HEK293 (cell line): ENCODE measurements around the gene RFX4.

Source experiments
- CTCF ChIA-PET: fragments of 350-600 bp; formaldehyde crosslinking; extraction: SDS; loops from one replicate; lab custom pipeline; 2021; ENCODE audit warnings: antibody characterized with exemption; lab: Yijun Ruan, JAX
- POLR2A ChIA-PET: fragments of 300-600 bp; formaldehyde crosslinking; extraction: SDS; loops from one replicate; lab custom pipeline; 2020; ENCODE audit warnings: antibody characterized with exemption, inconsistent platforms; lab: Yijun Ruan, JAX
- H3K27ac ChIP-seq: fragments of 200-500 bp; sonication (Bioruptor generic); 2 replicates; pipeline ENCODE4 v1.5.1; 2014; ENCODE audit warnings: low read depth, low read length, control low read depth, inconsistent platforms; ENCODE audit errors: extremely low read depth
- H3K36me3 ChIP-seq, 2 experiments: fragments of 200-500 bp in 1 of 2; sonication (Bioruptor generic) in 1 of 2; 1 replicate in 1 of 2; 2 replicates in 1 of 2; pipeline ENCODE4 v1.5.1; 2014 to 2017; ENCODE audit warnings: inconsistent platforms in 2 of 2, low read length in 2 of 2; ENCODE audit not compliant: control insufficient read depth in 2 of 2, insufficient read depth in 1 of 2
- H3K4me1 ChIP-seq: fragments of 200-500 bp; sonication (Bioruptor generic); 2 replicates; pipeline ENCODE4 v1.5.1; 2014; ENCODE audit warnings: mild to moderate bottlenecking, low read length, inconsistent platforms; ENCODE audit not compliant: control insufficient read depth, insufficient read depth
- H3K4me3 ChIP-seq: 2 replicates; pipeline ENCODE4 v1.5.1; 2011; ENCODE audit warnings: low read depth, mild to moderate bottlenecking, control low read depth, low read length, moderate library complexity
- H3K9me3 ChIP-seq: fragments of 200-500 bp; sonication (Bioruptor generic); 2 replicates; pipeline ENCODE4 v1.5.1; 2014; ENCODE audit warnings: low read depth, low read length, inconsistent platforms; ENCODE audit not compliant: control insufficient read depth, insufficient read depth
- GLI2 ChIP-seq: fragments of 450-650 bp; formaldehyde crosslinking; IDR thresholded peaks from 2 replicates; pipeline ENCODE4; 2017; ENCODE audit warnings: missing biosample characterization, missing genetic modification characterization, low read depth, borderline replicate concordance
- GLIS1 ChIP-seq: fragments of 450-650 bp; formaldehyde crosslinking; IDR thresholded peaks from 2 replicates; pipeline ENCODE4 v1.5.1; 2016; ENCODE audit warnings: missing biosample characterization, missing genetic modification characterization
- GLIS2 ChIP-seq: fragments of 450-650 bp; formaldehyde crosslinking; IDR thresholded peaks from 2 replicates; pipeline ENCODE4 v1.5.1; 2016; ENCODE audit warnings: missing biosample characterization, missing genetic modification characterization
- PBX3 ChIP-seq: sonication (generic); formaldehyde crosslinking; IDR thresholded peaks from 2 replicates; pipeline ENCODE4 v1.8.1; 2022; ENCODE audit warnings: mild to moderate bottlenecking, moderate library complexity, missing genetic modification reagents
- PRDM4 ChIP-seq: fragments of 450-650 bp; formaldehyde crosslinking; IDR thresholded peaks from 2 replicates; pipeline ENCODE4 v1.5.1; 2017; ENCODE audit warnings: missing biosample characterization, missing genetic modification characterization
- SCRT1 ChIP-seq: fragments of 450-650 bp; formaldehyde crosslinking; IDR thresholded peaks from 2 replicates; pipeline ENCODE4 v1.5.1; 2016; ENCODE audit warnings: missing biosample characterization, missing genetic modification characterization, borderline replicate concordance
- SP7 ChIP-seq: fragments of 450-650 bp; formaldehyde crosslinking; IDR thresholded peaks from 2 replicates; pipeline ENCODE4 v1.5.1; 2016; ENCODE audit warnings: missing biosample characterization, missing genetic modification characterization
- ZBTB1 ChIP-seq: fragments of 450-650 bp; formaldehyde crosslinking; IDR thresholded peaks from 2 replicates; pipeline ENCODE4 v1.5.1; 2016; ENCODE audit warnings: missing biosample characterization, missing genetic modification characterization
- ZBTB11 ChIP-seq: fragments of 450-650 bp; formaldehyde crosslinking; conservative IDR thresholded peaks from 2 replicates; pipeline ENCODE4 v1.5.1; 2016; ENCODE audit warnings: low read depth, missing biosample characterization, missing genetic modification characterization
- ZNF155 ChIP-seq: fragments of 450-650 bp; formaldehyde crosslinking; IDR thresholded peaks from 2 replicates; pipeline ENCODE4 v1.5.1; 2016; ENCODE audit warnings: missing biosample characterization, missing genetic modification characterization
- ZNF157 ChIP-seq: fragments of 450-650 bp; formaldehyde crosslinking; IDR thresholded peaks from 2 replicates; pipeline ENCODE4 v1.5.1; 2016; ENCODE audit warnings: missing biosample characterization, missing genetic modification characterization
- ZNF174 ChIP-seq: fragments of 450-650 bp; formaldehyde crosslinking; IDR thresholded peaks from 2 replicates; pipeline ENCODE4 v1.5.0; 2017; ENCODE audit warnings: missing biosample characterization, mild to moderate bottlenecking, missing genetic modification characterization
- ZNF311 ChIP-seq: fragments of 450-650 bp; formaldehyde crosslinking; IDR thresholded peaks from 2 replicates; pipeline ENCODE4 v1.5.1; 2017; ENCODE audit warnings: missing biosample characterization, missing genetic modification characterization, borderline replicate concordance
- ZNF391 ChIP-seq: fragments of 450-650 bp; formaldehyde crosslinking; IDR thresholded peaks from 2 replicates; pipeline ENCODE4 v1.5.1; 2016; ENCODE audit warnings: low read depth, missing biosample characterization, missing genetic modification characterization, borderline replicate concordance
- ZNF558 ChIP-seq: fragments of 450-650 bp; formaldehyde crosslinking; IDR thresholded peaks from 2 replicates; pipeline ENCODE4 v1.5.1; 2016; ENCODE audit warnings: missing biosample characterization, missing genetic modification characterization
- ZSCAN4 ChIP-seq: fragments of 450-650 bp; formaldehyde crosslinking; IDR thresholded peaks from 2 replicates; pipeline ENCODE4 v1.5.1; 2017; ENCODE audit warnings: missing biosample characterization, missing genetic modification characterization
- ZXDB ChIP-seq: fragments of 450-650 bp; formaldehyde crosslinking; IDR thresholded peaks from 2 replicates; pipeline ENCODE4 v1.5.1; 2016; ENCODE audit warnings: missing biosample characterization, missing genetic modification characterization
- TF ChIP-seq, protein P1 (sequence below): fragments of 450-650 bp; formaldehyde crosslinking; IDR thresholded peaks from 2 replicates; pipeline ENCODE4 v1.5.1; 2017; ENCODE audit warnings: missing biosample characterization, missing genetic modification characterization
- TF ChIP-seq, protein P2 (sequence below): fragments of 450-650 bp; formaldehyde crosslinking; IDR thresholded peaks from 2 replicates; pipeline ENCODE4 v1.5.1; 2017; ENCODE audit warnings: missing biosample characterization, mild to moderate bottlenecking, missing genetic modification characterization, moderate library complexity

Gene RFX4

GRCh38 chr12:106647793-106648514, 65.2 kb downstream of the RFX4 start:
- H3K4me1 ChIP-seq, result no peaks in the 10 kb centered on the region
- no peaks in the 10 kb centered on the region for H3K36me3 ChIP-seq
- no peak overlapping the region for H3K27ac ChIP-seq
- ChIA-PET POLR2A (no interaction called here), CTCF (no interaction called here)
- no peak overlapping the region for H3K4me3 ChIP-seq
- no peaks in the 10 kb centered on the region for H3K9me3 ChIP-seq
- no peak for TF ChIP-seq PRDM4 (tag by site-specific recombination)
- TF ChIP-seq ZBTB11 (tag by site-specific recombination), result no peak
- TF ChIP-seq, protein P1, sequence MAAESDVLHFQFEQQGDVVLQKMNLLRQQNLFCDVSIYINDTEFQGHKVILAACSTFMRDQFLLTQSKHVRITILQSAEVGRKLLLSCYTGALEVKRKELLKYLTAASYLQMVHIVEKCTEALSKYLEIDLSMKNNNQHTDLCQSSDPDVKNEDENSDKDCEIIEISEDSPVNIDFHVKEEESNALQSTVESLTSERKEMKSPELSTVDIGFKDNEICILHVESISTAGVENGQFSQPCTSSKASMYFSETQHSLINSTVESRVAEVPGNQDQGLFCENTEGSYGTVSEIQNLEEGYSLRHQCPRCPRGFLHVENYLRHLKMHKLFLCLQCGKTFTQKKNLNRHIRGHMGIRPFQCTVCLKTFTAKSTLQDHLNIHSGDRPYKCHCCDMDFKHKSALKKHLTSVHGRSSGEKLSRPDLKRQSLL (tag by site-specific recombination), result no peak
- no peak for TF ChIP-seq SCRT1 (tag by site-specific recombination)
- TF ChIP-seq GLI2 (tag by site-specific recombination), result no peak
- no peak for TF ChIP-seq ZXDB (tag by site-specific recombination)
- TF ChIP-seq ZNF558, result no peak
- TF ChIP-seq SP7, result no peak
- no peak for TF ChIP-seq GLIS2 (tag by site-specific recombination)
- no peak for TF ChIP-seq GLIS1 (tag by site-specific recombination)
- no peak for TF ChIP-seq ZNF155 (tag by site-specific recombination)
- TF ChIP-seq ZBTB1 (tag by site-specific recombination), result no peak
- TF ChIP-seq, protein P2, sequence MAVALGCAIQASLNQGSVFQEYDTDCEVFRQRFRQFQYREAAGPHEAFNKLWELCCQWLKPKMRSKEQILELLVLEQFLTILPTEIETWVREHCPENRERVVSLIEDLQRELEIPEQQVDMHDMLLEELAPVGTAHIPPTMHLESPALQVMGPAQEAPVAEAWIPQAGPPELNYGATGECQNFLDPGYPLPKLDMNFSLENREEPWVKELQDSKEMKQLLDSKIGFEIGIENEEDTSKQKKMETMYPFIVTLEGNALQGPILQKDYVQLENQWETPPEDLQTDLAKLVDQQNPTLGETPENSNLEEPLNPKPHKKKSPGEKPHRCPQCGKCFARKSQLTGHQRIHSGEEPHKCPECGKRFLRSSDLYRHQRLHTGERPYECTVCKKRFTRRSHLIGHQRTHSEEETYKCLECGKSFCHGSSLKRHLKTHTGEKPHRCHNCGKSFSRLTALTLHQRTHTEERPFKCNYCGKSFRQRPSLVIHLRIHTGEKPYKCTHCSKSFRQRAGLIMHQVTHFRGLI (tag by site-specific recombination), result no peak
- no peak for TF ChIP-seq ZSCAN4 (tag by site-specific recombination)
- no peak for TF ChIP-seq ZNF311 (tag by site-specific recombination)
- TF ChIP-seq PBX3 (CRISPR knock-in tag), result no peak
- TF ChIP-seq ZNF157, result no peak
- no peak for TF ChIP-seq ZNF174
- TF ChIP-seq ZNF391, result no peak
